Activated gamma-delta T cell treated with Interleukin-2 at 50 U/mL for 16 hours (primary cell): ENCODE data around the gene PLA2G4A.

Experiments used
- DNase-seq: peaks from one replicate; pipeline ENCODE4 v3.0.0-alpha.2; 2020

PLA2G4A gene

GRCh38 chr1:186834399-186834958 is 5.7 kb downstream of the PLA2G4A start:
- no peak for DNase-seq

DNA sequence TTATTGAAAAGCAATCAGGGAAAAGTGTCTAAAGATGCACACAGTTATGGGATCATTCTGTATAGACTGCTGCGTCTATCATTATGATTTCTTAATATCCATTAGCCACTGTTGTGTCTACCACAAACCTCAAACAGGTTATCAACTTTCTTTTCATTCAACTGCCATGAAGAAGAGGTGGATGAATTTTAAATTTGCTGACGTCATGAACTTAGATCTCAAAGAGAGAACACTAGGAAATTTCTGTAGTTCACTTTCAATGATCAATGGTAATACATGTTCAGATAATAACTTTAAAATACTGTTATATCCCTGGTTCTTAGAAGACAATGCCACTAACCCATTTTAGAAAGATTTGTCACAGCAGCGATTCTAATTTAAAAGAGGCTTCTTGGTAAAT is 6.7 kb downstream of the PLA2G4A start:
- no peak for DNase-seq

GRCh38 chr1:186837806-186838205 is 9.1 kb downstream of the PLA2G4A start:
- no peak for DNase-seq

DNA sequence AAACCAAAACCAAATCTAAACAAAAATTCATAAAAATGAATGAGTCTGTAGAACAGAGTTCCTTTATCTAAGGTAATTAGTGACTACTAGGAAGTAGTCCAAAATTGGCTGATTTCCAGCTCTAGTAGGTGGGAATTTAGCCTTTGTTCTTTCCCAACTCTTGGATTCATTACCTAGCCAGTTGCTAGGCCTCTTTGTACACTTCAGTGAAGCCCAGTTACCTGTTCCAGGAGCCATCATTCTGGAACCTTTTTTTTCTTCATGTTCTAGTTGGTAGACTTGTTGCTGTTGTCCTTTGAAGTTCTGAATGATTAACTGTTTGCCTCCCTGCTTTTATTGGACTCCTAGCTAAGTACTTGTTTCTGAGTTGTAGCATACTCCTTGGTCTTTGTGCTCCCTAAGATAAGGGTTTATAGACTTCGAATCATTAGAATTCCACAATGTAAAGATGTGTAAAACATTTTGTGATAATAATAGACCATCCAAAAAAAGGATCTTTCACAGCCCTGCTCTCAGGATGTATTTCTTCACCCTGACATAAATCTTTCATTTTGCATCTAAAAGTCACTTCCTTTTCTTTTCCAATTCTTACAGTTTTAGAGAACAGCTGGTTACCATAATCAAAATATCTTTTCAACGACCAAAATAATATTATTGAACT is 9.8 kb downstream of the PLA2G4A start:
- no peak for DNase-seq

DNA sequence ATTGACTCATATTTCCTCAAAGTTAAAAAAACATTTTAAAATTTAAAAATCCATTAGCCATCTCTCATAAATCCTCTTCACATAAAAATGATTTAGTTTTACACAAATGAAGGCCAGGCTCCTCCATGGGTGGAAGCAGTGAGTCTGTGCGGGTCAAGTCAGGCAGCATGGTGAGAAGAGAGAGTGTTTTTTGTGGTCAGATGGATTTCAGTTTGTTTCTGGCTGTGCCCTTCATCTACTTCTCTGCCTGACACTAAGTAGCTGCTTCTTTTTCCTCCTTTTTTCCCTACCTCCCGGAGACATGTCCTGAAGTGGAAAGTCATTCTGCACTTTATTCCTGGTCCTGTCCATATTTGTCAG is 10.3 kb downstream of the PLA2G4A start:
- no peak for DNase-seq

- no peak for DNase-seq
Observed at GRCh38 chr1:186841599-186841998, 12.8 kb downstream of the PLA2G4A start.

GRCh38 chr1:186842547-186842946 is 13.8 kb downstream of the PLA2G4A start:
- no peak for DNase-seq

DNA sequence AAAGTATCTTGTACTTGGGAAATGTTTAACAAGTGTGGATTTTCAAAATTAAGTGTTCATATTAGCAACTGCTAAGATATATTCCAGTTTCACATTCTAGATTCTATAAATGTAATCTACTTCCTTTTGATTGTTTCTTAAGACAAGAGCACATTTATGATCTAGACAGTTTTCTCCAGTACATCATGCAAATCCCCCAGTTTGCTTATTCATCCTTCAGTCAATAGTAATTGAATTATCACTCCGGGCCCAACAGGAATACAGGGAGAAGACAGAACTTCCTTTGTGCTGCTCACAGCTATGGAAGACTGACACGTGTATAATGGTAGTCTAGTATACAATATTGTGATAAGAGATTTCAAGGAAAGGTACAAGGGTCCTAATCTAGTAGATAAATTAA is 14.5 kb downstream of the PLA2G4A start:
- DNase-seq, result no peak

DNA sequence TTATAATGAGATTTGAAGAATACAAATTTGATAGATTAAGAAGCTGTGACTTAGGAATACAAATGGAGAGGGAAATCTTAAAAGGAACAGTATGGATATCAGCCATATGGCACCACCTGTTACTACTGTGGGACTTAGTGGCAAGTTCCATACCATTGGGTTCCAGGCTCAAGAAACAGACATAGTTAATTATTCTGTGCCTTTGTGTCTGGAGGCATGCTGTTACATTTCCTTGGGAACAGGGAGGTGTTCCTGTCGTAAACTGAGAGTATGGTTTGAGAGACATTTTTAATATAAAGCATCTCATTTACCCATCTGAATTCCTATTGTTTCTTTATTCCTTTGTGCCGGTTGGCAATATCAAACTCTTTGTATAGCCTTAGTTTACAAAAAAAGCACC is 15.2 kb downstream of the PLA2G4A start:
- DNase-seq, result no peak

GRCh38 chr1:186845576-186846210 is 16.9 kb downstream of the PLA2G4A start:
- no peak for DNase-seq

- DNase-seq, result no peak
Observed at GRCh38 chr1:186848509-186849130, 19.9 kb downstream of the PLA2G4A start.

GRCh38 chr1:186849271-186849671 is 20.5 kb downstream of the PLA2G4A start:
- no peak for DNase-seq

DNA sequence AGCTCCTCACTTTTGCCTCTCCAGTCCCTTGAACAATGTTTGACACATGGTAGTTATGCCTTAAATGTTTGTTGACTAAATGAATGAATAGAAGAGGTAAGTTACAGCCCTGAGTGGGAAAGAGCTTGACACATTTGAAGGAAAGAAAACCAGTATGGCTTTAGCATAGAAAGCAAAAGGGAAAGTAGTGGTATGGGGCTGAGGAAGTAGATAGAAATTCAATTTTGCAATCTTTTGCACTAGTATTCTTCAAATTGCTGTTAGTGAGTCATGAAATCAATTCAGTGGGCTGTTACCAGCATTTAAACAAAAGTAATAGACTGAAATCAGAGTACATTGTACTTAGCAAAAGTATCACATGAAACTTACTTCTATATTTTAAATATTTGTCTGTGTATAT is 21.1 kb downstream of the PLA2G4A start:
- no peak for DNase-seq

GRCh38 chr1:186854102-186854501 is 25.4 kb downstream of the PLA2G4A start:
- DNase-seq, result no peak

DNA sequence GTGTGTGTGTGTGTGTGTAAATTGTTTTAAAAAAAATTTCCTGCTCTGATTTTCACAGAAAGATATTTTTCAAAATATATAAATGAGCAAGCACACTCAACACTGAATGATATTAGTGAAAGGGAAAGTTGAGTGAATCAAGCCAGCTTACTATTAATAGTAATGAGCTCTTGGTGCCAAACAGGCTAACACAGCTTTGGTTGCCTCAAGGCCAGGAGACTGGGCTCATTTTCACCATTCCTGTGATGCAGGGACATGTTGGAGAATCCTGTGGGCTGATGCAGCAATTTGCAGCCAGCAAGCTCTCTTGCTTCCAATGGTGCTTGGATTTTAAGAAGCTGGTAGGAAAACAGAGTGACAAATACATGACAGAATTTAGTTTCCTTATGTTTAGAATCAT is 30.2 kb downstream of the PLA2G4A start:
- no peak for DNase-seq

GRCh38 chr1:186859995-186860394 is 31.2 kb downstream of the PLA2G4A start:
- DNase-seq, result no peak

DNA sequence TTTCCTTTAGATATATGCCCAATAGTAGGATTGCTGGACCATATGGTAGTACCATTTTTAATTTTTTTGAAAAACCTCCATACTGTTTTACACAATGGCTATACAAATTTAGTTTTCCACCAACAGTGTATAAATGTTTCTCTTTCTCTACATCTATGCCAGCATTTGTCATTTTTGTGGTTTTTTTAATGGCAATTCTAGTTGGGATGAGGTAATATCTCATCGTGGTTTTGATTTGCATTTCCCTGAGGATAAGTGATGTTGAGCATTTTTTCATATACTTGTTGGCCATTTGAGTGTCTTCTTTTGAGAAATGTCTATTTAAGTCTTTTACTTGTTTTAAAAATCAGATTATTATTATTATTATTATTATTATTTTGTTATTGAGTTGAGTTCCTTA is 35.5 kb downstream of the PLA2G4A start:
- no peak for DNase-seq

DNA sequence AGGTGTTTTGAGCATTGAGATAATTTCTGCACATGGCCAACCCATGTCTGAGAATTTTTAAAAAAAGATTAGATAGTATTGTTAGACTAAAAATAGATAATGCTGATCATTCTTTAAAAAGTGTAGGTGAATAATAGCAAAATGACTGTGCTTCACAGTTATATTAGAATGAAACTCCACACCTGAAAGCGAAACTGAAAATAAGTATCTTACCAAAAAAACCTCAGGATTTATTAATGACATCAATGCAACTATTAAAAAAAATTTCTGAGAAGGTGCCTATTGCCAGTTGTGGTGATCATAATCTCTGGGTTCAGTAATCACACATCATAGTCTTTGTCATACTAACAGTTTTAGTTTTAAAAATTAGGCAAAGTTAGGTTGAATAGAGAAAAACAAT is 36.5 kb downstream of the PLA2G4A start:
- no peak for DNase-seq

- DNase-seq, result no peak
Observed at GRCh38 chr1:186865857-186866256, 37.1 kb downstream of the PLA2G4A start.

- no peak for DNase-seq
Observed at GRCh38 chr1:186869526-186870228, 40.9 kb downstream of the PLA2G4A start.

DNA sequence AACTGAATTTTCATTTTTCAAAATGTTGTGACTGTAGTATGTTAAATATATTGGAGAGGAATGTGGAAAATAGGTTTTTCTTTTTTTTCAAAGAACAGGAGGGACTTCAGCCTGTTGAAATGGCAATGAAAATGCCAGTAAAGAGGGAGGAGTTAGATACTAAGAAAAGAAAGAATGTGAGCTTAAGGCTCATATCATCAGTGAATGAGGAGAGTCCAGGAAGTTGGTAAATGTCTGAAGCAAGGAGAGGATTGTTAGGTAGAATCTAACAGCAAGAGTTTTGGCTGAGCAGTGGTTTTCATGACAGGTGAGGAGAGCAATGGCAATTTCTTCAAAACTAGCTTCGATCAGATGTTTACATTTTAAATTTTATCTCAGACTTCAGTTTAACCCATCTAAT is 43.0 kb downstream of the PLA2G4A start:
- no peak for DNase-seq

DNA sequence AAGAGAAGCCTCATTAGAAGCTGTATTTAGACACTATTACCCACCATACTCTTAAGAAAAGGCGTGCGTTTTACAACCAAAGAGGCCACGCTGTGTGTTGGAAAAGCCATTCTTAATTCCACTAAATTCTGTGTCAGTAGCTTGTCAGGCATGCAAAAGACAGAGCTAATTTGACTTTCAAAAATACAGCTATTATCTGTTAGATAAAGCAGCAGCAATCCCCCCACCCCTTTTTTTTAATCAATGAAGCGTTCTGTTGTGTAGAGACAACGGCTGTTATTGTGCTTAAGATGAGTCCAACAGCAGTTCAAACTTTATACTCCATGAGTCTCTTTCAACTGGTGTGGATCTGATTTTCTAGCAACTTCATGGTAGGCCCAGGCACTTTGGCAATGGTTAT is 43.5 kb downstream of the PLA2G4A start:
- DNase-seq, result no peak

GRCh38 chr1:186873687-186874086 is 44.9 kb downstream of the PLA2G4A start:
- no peak for DNase-seq
